Activated CD4-positive, alpha-beta T cell treated with anti-CD3 and anti-CD28 coated beads, Interleukin-2, amount 10 ng/mL, durations not matched to agents 7 days and 5 days (primary cell): ENCODE results near the gene NOC4L. TPM values are rescaled to one million over a fixed set of nuclear protein-coding genes. Genes with fewer than 3 reads are reported as not detected.
A peak's percentile ranks its signal among the peaks of the same experiment; 100 is the strongest.

Experiments used
- CTCF ChIA-PET: fragments of 350-600 bp; sonication (Branson Sonifier 250); formaldehyde crosslinking; loops from one replicate; lab custom pipeline; 2021; ENCODE audit warnings: antibody characterized with exemption; lab: Charles Lee
- POLR2A ChIA-PET: fragments of 350-600 bp; sonication (Branson Sonifier 250); formaldehyde crosslinking; loops from one replicate; lab custom pipeline; 2021; ENCODE audit warnings: antibody characterized with exemption; lab: Charles Lee
- DNase-seq: peaks from one replicate; pipeline ENCODE4 v3.0.0-alpha.2; 2020
- H3K27ac Mint-ChIP-seq: one replicate; pipeline ENCODE4 v1.8.0; 2021; ENCODE audit warnings: mild to moderate bottlenecking, moderate library complexity, mixed read lengths
- H3K27me3 Mint-ChIP-seq: one replicate; pipeline ENCODE4 v1.8.0; 2021; ENCODE audit warnings: mixed read lengths
- H3K36me3 Mint-ChIP-seq: one replicate; pipeline ENCODE4 v1.8.0; 2021; ENCODE audit warnings: low read depth, mixed read lengths
- H3K4me1 Mint-ChIP-seq: one replicate; pipeline ENCODE4 v1.8.0; 2021; ENCODE audit warnings: mixed read lengths
- H3K4me3 Mint-ChIP-seq: one replicate; pipeline ENCODE4 v1.8.0; 2021; ENCODE audit warnings: mild to moderate bottlenecking, moderate library complexity, mixed read lengths
- H3K9me3 Mint-ChIP-seq: one replicate; pipeline ENCODE4 v1.8.0; 2021; ENCODE audit warnings: mixed read lengths
- total RNA-seq, 2 experiments: library from RNA; stranded (reverse); gene quantifications; one replicate each; pipeline ENCODE4 v1.2.3, GENCODE V29; 2021

Gene NOC4L
- total RNA-seq, 2 experiments from 2014 or later: 28.9 to 32.4 TPM

DNA sequence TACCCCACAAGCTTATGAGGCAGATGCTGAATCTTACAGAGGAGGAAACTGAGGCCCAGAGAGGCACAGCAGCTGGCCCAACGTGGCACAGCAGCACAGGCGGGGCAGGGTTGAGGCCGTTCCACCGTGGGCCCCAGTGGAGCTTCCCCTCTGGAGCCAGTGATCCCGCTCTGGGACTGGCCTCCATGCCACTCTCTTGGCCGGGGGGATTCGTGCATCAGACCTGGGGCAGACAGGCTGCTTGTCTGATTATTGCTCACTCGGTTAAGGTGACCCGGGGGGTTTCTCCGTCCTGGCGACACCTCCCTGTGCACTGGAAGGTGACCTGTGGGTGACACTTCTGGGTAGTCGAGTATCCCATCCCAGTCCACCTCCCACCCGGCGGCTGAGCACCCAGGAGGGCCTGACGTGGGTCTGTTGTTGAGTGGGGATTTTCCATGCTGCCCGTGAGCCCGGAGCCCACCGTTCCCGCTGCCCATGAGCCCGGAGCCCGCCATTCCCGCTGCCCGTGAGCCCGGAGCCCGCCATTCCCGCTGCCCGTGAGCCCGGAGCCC lies 27.8 kb downstream of the NOC4L start:
- H3K9me3 Mint-ChIP-seq: peaks cover 4% of the 10 kb centered on the region
- H3K4me1 Mint-ChIP-seq: peaks cover 24% of the 10 kb centered on the region
- no peaks in the 10 kb centered on the region for H3K36me3 Mint-ChIP-seq
- H3K27ac Mint-ChIP-seq: no peak overlapping the region
- CTCF ChIA-PET: interaction anchor here (0.5 to 1.7 kb wide), 2 partner anchors 11 to 469 kb away, joined by 3 read pairs; no protein-coding TSS in a partner anchor
- H3K27me3 Mint-ChIP-seq: peaks cover 2% of the 10 kb centered on the region
- POLR2A ChIA-PET: no interaction called here
- no peak for DNase-seq
- no peak overlapping the region for H3K4me3 Mint-ChIP-seq

DNA sequence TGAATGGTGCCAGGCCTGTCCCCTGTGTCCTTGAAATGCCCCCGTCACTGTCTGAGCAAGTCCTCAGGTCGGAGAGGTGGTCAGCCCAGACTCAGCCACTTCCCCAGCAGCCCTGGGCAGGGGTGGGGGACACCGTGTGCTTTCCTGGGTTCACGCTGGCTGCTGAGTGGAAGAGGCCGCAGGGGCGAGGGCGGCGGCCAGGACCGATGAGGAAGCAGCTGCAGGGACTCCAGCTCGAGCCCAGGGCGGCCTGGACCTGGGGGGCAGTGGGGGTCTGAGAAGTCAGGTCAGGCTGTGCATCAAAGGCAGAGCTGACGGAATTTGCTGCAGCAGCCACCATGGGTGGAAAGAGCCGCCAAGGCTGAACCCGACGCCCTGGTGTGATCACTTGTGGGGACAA lies 28.4 kb downstream of the NOC4L start:
- CTCF ChIA-PET: no interaction called here
- POLR2A ChIA-PET: no interaction called here
- Mint-ChIP-seq H3K36me3 (no peaks in the 10 kb centered on the region), H3K4me3 (no peak overlapping the region), H3K27me3 (peaks cover 2% of the 10 kb centered on the region), H3K4me1 (peaks cover 21% of the 10 kb centered on the region), H3K9me3 (no peaks in the 10 kb centered on the region), H3K27ac (peak overlapping the region; percentile 13)
- DNase-seq: no peak

DNA sequence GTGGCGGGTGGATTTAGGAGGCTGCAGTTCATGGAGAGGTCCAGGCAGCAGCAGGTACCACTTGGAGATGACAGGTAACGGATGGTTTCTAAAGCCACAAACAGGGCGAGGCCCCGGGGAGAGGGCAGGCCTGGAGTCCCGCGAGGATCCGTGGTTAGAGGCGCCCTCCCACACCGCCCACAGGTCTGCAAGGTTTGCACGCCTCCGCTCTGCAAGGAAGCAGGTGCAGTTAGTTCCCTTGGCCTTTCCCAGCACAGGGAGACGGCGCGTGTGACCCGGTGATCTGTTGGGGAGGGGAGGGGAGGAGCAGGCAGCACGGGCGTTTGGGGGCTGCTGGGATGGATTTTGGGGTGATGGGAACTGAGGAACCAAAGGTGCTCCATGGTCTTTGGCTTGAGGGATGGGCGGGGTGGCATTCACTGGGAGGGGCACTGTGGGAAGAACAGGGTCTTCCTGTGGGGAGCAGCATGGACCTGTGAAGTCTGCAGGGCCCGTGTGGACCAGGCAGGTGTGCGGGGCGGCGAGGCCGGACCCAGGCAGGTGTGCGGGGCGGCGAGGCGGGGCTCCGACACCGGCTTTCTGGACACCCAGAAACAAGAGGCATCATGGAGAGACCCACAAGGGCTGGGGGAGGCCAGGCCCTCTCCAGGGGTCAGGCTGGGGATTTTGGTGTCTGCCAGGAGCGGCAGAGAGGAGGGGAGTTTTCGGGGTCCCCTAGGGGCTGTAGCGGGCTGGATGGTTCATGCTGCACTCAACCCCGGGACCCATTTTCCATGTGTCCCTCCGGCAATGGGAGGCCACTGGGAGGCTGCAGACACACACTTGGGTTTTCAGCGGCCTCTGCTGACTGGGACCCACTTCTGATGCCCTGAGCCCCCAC lies 29.1 kb downstream of the NOC4L start:
- Mint-ChIP-seq H3K4me3 (peak overlapping the region; percentile 30), H3K27me3 (peaks cover 2% of the 10 kb centered on the region), H3K9me3 (no peaks in the 10 kb centered on the region), H3K36me3 (no peaks in the 10 kb centered on the region), H3K27ac (peak overlapping the region; percentile 80), H3K4me1 (peaks cover 21% of the 10 kb centered on the region)
- peak; percentile 50 for DNase-seq
- ChIA-PET POLR2A (no interaction called here), CTCF (no interaction called here)

DNA sequence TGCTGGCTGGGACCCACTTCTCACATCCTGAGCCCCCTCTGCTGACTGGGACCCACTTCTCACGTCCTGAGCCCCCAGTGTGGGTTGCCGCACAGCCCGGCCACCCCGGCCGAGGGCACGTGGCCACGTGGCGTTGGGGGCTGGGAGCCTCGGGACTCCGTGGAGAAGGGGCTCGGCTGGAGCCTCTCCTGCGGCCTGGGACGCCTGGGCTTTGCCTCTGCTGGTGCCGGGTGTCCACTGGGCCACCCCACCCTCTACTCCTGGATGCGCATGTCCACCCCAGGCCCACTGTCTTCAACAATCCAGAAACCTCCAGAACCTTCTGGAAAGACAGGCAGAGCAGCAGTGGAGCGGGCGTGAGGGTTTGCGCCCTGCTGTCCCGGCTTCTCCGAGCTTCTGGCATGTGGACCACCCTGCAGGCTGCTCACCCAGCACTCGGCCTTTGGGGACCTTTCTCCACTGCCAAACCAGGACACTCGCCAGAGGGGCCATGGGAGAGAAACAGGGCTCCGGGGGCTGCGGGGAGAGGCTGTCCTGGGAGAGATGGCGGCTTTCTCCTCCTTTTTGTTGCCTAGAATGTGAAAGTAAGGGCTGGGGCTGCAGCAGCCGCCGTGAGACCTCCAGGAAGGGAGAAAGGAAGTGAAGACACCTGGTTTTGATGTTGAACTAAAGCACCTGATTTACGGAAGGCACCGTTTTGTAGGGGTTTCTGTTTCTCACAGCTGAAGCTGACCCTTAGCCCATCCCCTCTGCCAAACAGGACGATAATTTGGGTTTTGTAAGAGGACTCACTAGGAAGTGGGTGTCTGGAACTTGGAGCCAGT lies 30.0 kb downstream of the NOC4L start:
- Mint-ChIP-seq H3K4me3 (no peak overlapping the region), H3K36me3 (no peaks in the 10 kb centered on the region), H3K4me1 (peaks cover 30% of the 10 kb centered on the region), H3K27me3 (peaks cover 2% of the 10 kb centered on the region), H3K27ac (peak overlapping the region; percentile 68), H3K9me3 (no peaks in the 10 kb centered on the region)
- CTCF ChIA-PET: interaction anchor here (1.6 kb wide), 1 partner anchor 13 kb away, joined by 5 read pairs; no protein-coding TSS in a partner anchor
- DNase-seq: no peak
- POLR2A ChIA-PET: no interaction called here

DNA sequence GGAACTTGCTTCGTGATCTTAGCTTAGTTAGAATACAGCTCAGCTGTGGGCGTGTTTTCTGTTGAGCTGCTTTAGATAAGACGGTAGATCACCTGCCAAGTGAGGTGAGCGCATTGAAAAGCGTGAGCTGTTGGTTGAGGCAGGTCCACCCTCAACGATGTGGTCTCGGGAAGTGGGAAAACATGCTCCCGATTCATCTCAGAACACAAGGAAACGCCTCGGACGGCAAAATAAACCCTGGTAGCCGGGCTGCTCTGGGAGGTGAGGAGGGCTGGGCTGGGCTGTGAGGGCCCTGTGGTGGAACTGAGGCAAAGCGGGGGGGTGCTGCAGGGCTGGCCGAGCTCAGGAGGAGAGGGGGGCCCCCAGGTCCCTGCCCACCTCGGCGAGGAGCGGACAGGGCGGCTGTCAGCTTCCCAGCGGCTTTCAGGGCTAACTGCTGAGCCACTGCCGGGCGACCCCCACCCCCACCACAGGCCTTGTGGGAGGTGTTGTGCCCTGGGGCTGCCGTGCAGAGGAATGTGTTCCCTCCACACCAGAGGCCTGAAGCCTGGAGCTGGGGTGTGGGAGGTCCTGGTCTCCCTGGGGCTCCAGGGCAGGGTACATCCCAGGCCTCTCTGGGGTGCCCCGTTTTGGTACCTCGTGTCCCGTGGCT lies 30.7 kb downstream of the NOC4L start:
- H3K4me3 Mint-ChIP-seq: no peak overlapping the region

DNA sequence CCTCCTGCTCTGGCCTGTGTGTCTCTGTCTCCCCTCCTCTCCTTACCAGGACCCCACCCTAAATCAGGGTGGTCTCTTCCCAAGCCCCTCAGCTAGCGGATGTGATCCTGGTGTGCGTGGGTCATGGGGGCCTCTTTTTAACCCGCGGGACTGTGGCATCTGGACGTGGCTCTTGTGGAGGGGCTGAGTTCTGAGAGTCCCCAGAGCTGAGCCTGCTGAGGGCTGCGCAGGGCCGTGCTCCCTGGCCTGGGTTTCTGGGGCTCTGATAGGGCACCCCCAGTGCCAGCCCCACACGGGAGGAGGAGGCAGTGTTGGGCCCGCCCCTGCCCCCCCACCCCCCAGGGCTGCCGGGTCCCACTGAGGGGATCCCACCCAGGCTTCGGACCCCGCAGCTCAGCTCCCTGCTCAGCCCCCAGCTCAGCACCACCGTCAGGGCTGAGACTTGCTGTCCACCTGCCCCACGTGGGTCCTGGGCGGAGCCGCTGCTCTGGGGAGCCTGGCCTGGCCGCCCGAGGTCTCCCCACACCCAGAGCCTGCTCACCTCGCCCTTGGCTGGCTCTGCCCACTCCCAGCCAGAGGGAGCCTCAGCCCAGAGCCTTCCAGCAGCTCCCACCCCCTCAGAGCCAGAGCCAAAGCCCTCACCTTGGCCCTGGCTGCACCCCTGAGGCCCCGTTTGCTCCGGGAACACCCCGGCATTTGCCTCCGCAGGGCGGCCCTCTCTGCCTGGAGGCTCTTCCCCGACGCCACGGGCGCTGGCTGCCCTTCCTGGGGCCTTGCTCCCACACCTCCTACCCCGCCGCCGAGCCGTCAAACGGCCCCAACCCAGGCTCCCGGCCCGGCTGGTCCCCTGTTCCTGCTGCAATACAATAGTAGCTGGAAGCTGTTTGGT lies 31.5 kb downstream of the NOC4L start:
- DNase-seq: no peak
- Mint-ChIP-seq H3K4me1 (peaks cover 38% of the 10 kb centered on the region), H3K27ac (no peak overlapping the region), H3K36me3 (no peaks in the 10 kb centered on the region), H3K9me3 (no peaks in the 10 kb centered on the region), H3K27me3 (peaks cover 2% of the 10 kb centered on the region), H3K4me3 (no peak overlapping the region)
- ChIA-PET POLR2A (no interaction called here), CTCF (interaction anchor here (0.6 to 1.6 kb wide), 2 partner anchors 12 to 333 kb away, joined by 3 to 5 read pairs; no protein-coding TSS in a partner anchor)

More for the DNA sequence above, 30.7 kb downstream of the NOC4L start:
- peaks cover 2% of the 10 kb centered on the region for H3K27me3 Mint-ChIP-seq
- ChIA-PET CTCF (interaction anchor here (1.6 kb wide), 1 partner anchor 12 kb away, joined by 5 read pairs; no protein-coding TSS in a partner anchor), POLR2A (no interaction called here)
- peaks cover 35% of the 10 kb centered on the region for H3K4me1 Mint-ChIP-seq
- peak overlapping the region; percentile 68 for H3K27ac Mint-ChIP-seq
- no peaks in the 10 kb centered on the region for H3K9me3 Mint-ChIP-seq
- no peak for DNase-seq
- no peaks in the 10 kb centered on the region for H3K36me3 Mint-ChIP-seq

DNA sequence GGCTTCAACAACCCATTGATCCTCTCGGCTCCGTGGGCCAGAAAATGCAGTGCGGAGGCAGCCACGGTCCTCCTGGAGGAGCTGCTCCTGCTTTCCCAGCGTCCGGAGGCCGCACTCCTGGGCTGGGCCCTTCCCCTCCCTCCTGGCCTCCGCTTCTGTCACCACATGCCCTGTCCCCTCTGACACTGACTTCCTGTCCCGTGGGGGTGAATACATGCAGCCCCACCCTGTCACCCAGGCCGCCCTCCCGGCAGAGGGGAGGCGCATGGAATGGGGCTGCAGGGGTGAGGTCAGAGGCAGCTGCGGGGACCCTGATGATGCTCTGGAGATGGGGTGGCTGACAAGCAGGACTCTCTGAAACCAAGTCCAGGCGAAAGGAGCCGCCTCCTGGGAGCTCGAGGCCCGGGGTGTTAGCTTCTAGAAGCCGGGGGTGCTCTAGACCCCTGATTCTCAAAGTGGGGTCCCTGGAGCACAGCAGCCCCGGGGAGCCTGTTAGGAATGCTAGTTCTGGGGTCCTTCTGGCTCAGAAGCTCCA lies 32.2 kb downstream of the NOC4L start:
- CTCF ChIA-PET: interaction anchor here (0.6 to 0.8 kb wide), 3 partner anchors 9 to 334 kb away, joined by 3 read pairs; no protein-coding TSS in a partner anchor

DNA sequence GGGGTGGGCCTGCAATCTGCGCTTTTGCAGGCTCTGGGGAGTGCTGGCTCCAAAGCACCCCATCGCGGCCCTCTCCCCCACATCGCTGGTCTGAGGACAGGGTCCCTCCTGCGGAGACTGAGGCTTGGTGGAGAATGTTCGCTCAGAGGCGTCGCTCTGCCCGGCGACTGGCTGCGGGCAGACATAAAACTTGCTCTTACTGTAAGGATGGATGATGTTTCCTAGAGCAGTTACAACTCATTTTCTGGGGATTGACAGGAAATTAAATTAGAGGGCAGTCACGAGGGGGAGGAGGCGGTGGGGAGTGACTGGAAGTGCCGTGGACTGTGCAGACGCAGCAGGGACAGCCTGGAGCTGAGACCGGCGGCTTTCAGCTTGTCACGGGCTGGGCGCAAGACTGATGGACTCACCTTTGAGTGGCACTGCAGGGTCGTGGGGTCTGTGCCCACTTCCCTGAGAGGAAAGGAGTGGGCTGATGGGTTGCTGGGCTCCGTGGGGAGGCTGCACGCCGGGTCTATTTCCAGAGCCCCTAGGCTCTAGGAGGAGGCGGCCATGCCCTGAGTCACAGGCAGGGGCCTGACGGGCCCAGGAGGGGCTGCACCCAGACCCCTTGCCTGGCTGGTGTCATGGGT lies 32.8 kb downstream of the NOC4L start:
- no peak overlapping the region for H3K4me3 Mint-ChIP-seq
- peaks cover 2% of the 10 kb centered on the region for H3K27me3 Mint-ChIP-seq
- CTCF ChIA-PET: interaction anchor here (0.6 to 0.8 kb wide), 2 partner anchors 9 to 81 kb away, joined by 3 read pairs; no protein-coding TSS in a partner anchor
- no peak overlapping the region for H3K27ac Mint-ChIP-seq
- no peak for DNase-seq
- POLR2A ChIA-PET: no interaction called here
- H3K4me1 Mint-ChIP-seq: peaks cover 44% of the 10 kb centered on the region
- H3K9me3 Mint-ChIP-seq: peaks cover 3% of the 10 kb centered on the region
- no peaks in the 10 kb centered on the region for H3K36me3 Mint-ChIP-seq

More for the DNA sequence above, 32.2 kb downstream of the NOC4L start:
- no peak for DNase-seq
- H3K27me3 Mint-ChIP-seq: peaks cover 2% of the 10 kb centered on the region
- no peaks in the 10 kb centered on the region for H3K36me3 Mint-ChIP-seq
- H3K9me3 Mint-ChIP-seq: peaks cover 3% of the 10 kb centered on the region
- no peak overlapping the region for H3K4me3 Mint-ChIP-seq
- POLR2A ChIA-PET: no interaction called here
- peaks cover 44% of the 10 kb centered on the region for H3K4me1 Mint-ChIP-seq
- no peak overlapping the region for H3K27ac Mint-ChIP-seq

DNA sequence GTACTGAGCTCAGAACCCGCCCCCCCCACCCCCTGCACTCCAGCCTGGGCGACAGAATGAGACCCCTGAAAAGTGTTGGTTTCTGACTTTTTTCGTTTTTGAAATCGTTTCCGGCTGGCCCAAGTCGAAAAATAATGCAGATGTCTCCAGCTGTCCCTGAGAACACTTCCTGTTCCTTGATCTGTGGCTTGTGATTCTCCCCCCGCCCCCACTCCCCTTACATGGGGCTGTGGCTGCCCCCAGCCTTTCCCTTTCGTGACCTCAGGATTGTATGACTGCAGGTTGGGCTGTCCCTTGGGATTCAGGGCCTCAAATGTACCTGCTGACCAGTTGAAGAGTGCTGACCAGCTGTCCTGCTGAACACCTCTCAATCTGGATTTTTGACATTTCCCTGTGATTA lies 34.1 kb downstream of the NOC4L start:
- DNase-seq: no peak
- ChIA-PET CTCF (interaction anchor here (1.2 to 1.5 kb wide), 2 partner anchors 24 to 237 kb away, joined by 3 read pairs; no protein-coding TSS in a partner anchor), POLR2A (interaction anchor here (0.6 kb wide), 1 partner anchor 9 kb away, joined by 5 read pairs; no protein-coding TSS in a partner anchor)
- peak overlapping the region; percentile 75 for H3K4me3 Mint-ChIP-seq
- H3K9me3 Mint-ChIP-seq: peaks cover 3% of the 10 kb centered on the region
- peaks cover 1% of the 10 kb centered on the region for H3K36me3 Mint-ChIP-seq
- H3K27ac Mint-ChIP-seq: peak overlapping the region; percentile 92
- peaks cover 36% of the 10 kb centered on the region for H3K4me1 Mint-ChIP-seq
- no peaks in the 10 kb centered on the region for H3K27me3 Mint-ChIP-seq

DNA sequence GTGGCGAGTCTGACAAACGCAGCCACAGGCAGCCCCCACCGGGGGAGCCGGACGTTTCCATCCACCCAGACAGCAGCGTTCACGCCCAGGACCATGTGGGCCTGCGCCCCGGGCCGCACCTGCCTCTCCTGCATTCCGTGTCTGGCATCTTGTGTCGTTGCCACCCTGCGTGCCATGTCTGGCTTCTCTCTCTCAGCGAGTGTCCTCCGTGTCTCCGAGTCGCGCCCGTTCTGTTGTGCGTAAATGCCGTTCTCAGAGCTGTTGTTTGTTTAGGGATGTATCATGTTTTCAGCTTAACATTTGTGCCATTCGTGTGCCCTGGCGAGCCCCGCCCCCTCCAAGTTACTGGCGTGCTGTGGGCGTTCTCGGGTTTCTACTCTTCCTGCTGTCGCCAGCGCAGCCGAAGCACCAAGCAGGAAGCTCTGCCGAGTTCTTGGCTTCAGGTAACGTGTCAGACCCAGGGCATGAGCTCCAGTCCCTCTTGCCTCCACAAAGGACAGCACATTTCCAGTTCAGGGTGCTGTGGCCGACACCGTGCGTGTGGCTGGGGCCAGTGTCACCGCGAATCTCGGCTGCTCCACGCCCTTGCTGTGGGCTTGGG lies 34.6 kb downstream of the NOC4L start:
- ChIA-PET CTCF (interaction anchor here (1.2 to 1.5 kb wide), 3 partner anchors 10 to 237 kb away, joined by 3 to 4 read pairs (median 3); no protein-coding TSS in a partner anchor), POLR2A (no interaction called here)
- Mint-ChIP-seq H3K4me1 (peaks cover 32% of the 10 kb centered on the region), H3K36me3 (peaks cover 1% of the 10 kb centered on the region), H3K9me3 (peaks cover 3% of the 10 kb centered on the region), H3K27me3 (no peaks in the 10 kb centered on the region), H3K4me3 (peak overlapping the region; percentile 75), H3K27ac (peak overlapping the region; percentile 92)
- DNase-seq: peak; percentile 64
